Neural progenitor cell (in vitro differentiated cells): Measurements from ENCODE around the gene GOLGA1. TPM values are rescaled to one million over a fixed set of nuclear protein-coding genes. Genes with fewer than 3 reads are reported as not detected.
A peak's percentile ranks its signal among the peaks of the same experiment; 100 is the strongest.

Experiments used
- DNase-seq: peaks from one replicate; pipeline ENCODE4 v3.0.0-alpha.2; 2016; ENCODE audit warnings: low spot score
- H2AFZ ChIP-seq: fragments of 200-600 bp; sonication (generic); replicated peaks from 2 replicates; pipeline ENCODE4 v1.6.1; 2016; ENCODE audit warnings: antibody characterized with exemption
- H3F3A ChIP-seq: fragments of 200-600 bp; sonication (generic); 2 replicates; pipeline ENCODE4 v1.6.1; 2016; ENCODE audit warnings: antibody characterized with exemption, low read depth
- H3K27ac ChIP-seq: fragments of 200-600 bp; sonication (generic); 2 replicates; pipeline ENCODE4 v1.5.1; 2016; ENCODE audit warnings: mild to moderate bottlenecking
- H3K27me3 ChIP-seq: fragments of 200-600 bp; sonication (generic); 2 replicates; pipeline ENCODE4 v1.6.1; 2016; ENCODE audit warnings: mild to moderate bottlenecking, moderate library complexity
- H3K36me3 ChIP-seq: fragments of 200-600 bp; sonication (generic); 2 replicates; pipeline ENCODE4 v1.5.1; 2016
- H3K4me1 ChIP-seq: fragments of 200-600 bp; sonication (generic); 2 replicates; pipeline ENCODE4 v1.6.1; 2016; ENCODE audit warnings: mixed run types
- H3K4me2 ChIP-seq: fragments of 200-600 bp; sonication (generic); 2 replicates; pipeline ENCODE4 v1.6.1; 2016
- H3K4me3 ChIP-seq: fragments of 200-600 bp; sonication (generic); 2 replicates; pipeline ENCODE4 v1.5.1; 2016
- H3K79me2 ChIP-seq: fragments of 200-600 bp; sonication (generic); 2 replicates; pipeline ENCODE4 v1.6.1; 2016; ENCODE audit warnings: low read depth
- H3K9ac ChIP-seq: fragments of 200-600 bp; sonication (generic); 2 replicates; pipeline ENCODE4 v1.6.1; 2016
- H3K9me3 ChIP-seq: fragments of 200-600 bp; sonication (generic); 2 replicates; pipeline ENCODE4 v1.5.1; 2016; ENCODE audit warnings: low read depth
- H4K20me1 ChIP-seq: fragments of 200-600 bp; sonication (generic); 2 replicates; pipeline ENCODE4 v1.6.1; 2016; ENCODE audit warnings: low read depth
- H3K27ac Mint-ChIP-seq: 3 replicates; pipeline ENCODE4 v1.8.0; 2021; ENCODE audit warnings: mixed read lengths
- H3K27me3 Mint-ChIP-seq: 2 replicates; pipeline ENCODE4 v1.8.0; 2022; ENCODE audit warnings: low read depth, mild to moderate bottlenecking, inconsistent platforms, moderate library complexity, mixed read lengths; ENCODE audit not compliant: insufficient read depth
- H3K36me3 Mint-ChIP-seq: 3 replicates; pipeline ENCODE4 v1.8.0; 2021; ENCODE audit warnings: mixed read lengths
- H3K4me1 Mint-ChIP-seq: 3 replicates; pipeline ENCODE4 v1.8.0; 2021; ENCODE audit warnings: mixed read lengths
- H3K4me3 Mint-ChIP-seq: 3 replicates; pipeline ENCODE4 v1.8.0; 2021; ENCODE audit warnings: mild to moderate bottlenecking, moderate library complexity, mixed read lengths
- H3K9me3 Mint-ChIP-seq: 3 replicates; pipeline ENCODE4 v1.8.0; 2020; ENCODE audit warnings: mixed read lengths
- CTCF ChIP-seq: fragments of 200-600 bp; sonication (generic); IDR thresholded peaks from 2 replicates; pipeline ENCODE4 v1.5.1; 2017; ENCODE audit warnings: antibody characterized with exemption, mild to moderate bottlenecking
- EZH2 ChIP-seq: fragments of 200-600 bp; sonication (generic); IDR thresholded peaks from 2 replicates; pipeline ENCODE4 v1.6.1; 2017; ENCODE audit warnings: antibody characterized with exemption, mild to moderate bottlenecking, moderate library complexity
- EZH2phosphoT487 ChIP-seq: fragments of 200-600 bp; sonication (generic); IDR thresholded peaks from 2 replicates; pipeline ENCODE4 v1.6.1; 2017; ENCODE audit warnings: antibody characterized with exemption
- total RNA-seq: library from RNA; depleted of rRNA; stranded (reverse); fragments of >200 nt; gene quantifications from 2 replicates; pipeline ENCODE4 v1.2.3, GENCODE V29; 2015; ENCODE audit warnings: low replicate concordance

Gene GOLGA1
- total RNA-seq, 1 donor from 2014 or later = 17.8 TPM

- H3F3A ChIP-seq = peaks cover 13% of the 10 kb centered on the region
- peaks cover 8% of the 10 kb centered on the region for H3K4me1 ChIP-seq
- H3K27me3 ChIP-seq = no peaks in the 10 kb centered on the region
- TF ChIP-seq CTCF = no peak
- no peak for TF ChIP-seq EZH2phosphoT487
- TF ChIP-seq EZH2 = no peak
- no peaks in the 10 kb centered on the region for H3K36me3 ChIP-seq
- Mint-ChIP-seq H3K4me3 (no peak overlapping the region), H3K27ac (no peak overlapping the region), H3K9me3 (no peaks in the 10 kb centered on the region), H3K27me3 (no peaks in the 10 kb centered on the region), H3K36me3 (peaks cover 21% of the 10 kb centered on the region), H3K4me1 (peaks cover 2% of the 10 kb centered on the region)
- H3K4me2 ChIP-seq = no peak overlapping the region
- H3K4me3 ChIP-seq = no peak overlapping the region
- H3K9me3 ChIP-seq = no peaks in the 10 kb centered on the region
- no peaks in the 10 kb centered on the region for H4K20me1 ChIP-seq
- no peak overlapping the region for H3K27ac ChIP-seq
- peak; percentile 2 for DNase-seq
- H3K9ac ChIP-seq = no peak overlapping the region
- H2AFZ ChIP-seq = no peak overlapping the region
- no peaks in the 10 kb centered on the region for H3K79me2 ChIP-seq
These were observed 53.9 kb downstream of the GOLGA1 start for GRCh38 chr9:124886866-124887492.

GRCh38 chr9:124886461-124886860, 54.4 kb downstream of the GOLGA1 start:
- H4K20me1 ChIP-seq = no peaks in the 10 kb centered on the region
- Mint-ChIP-seq H3K4me3 (no peak overlapping the region), H3K27me3 (peaks cover under 1% of the 10 kb centered on the region), H3K4me1 (peaks cover 2% of the 10 kb centered on the region), H3K9me3 (no peaks in the 10 kb centered on the region), H3K36me3 (peaks cover 25% of the 10 kb centered on the region), H3K27ac (peak overlapping the region; percentile 10)
- no peak overlapping the region for H2AFZ ChIP-seq
- H3F3A ChIP-seq = peaks cover 13% of the 10 kb centered on the region
- H3K36me3 ChIP-seq = no peaks in the 10 kb centered on the region
- no peaks in the 10 kb centered on the region for H3K79me2 ChIP-seq
- no peaks in the 10 kb centered on the region for H3K27me3 ChIP-seq
- H3K4me1 ChIP-seq = peaks cover 8% of the 10 kb centered on the region
- no peak overlapping the region for H3K9ac ChIP-seq
- no peaks in the 10 kb centered on the region for H3K9me3 ChIP-seq
- H3K4me2 ChIP-seq = no peak overlapping the region
- H3K4me3 ChIP-seq = no peak overlapping the region
- DNase-seq = no peak
- H3K27ac ChIP-seq = no peak overlapping the region
- no peak for TF ChIP-seq EZH2phosphoT487
- TF ChIP-seq CTCF = no peak
- no peak for TF ChIP-seq EZH2

- TF ChIP-seq EZH2phosphoT487 (no peak), CTCF (no peak), EZH2 (no peak)
- Histone ChIP-seq H2AFZ (no peak overlapping the region), H3K27ac (no peak overlapping the region), H3K36me3 (no peaks in the 10 kb centered on the region), H3K4me1 (peaks cover 11% of the 10 kb centered on the region), H3K9me3 (no peaks in the 10 kb centered on the region), H3K79me2 (no peaks in the 10 kb centered on the region), H3K4me2 (no peak overlapping the region), H3K4me3 (no peak overlapping the region), H3K9ac (no peak overlapping the region), H4K20me1 (no peaks in the 10 kb centered on the region), H3F3A (peaks cover 13% of the 10 kb centered on the region), H3K27me3 (no peaks in the 10 kb centered on the region)
- H3K9me3 Mint-ChIP-seq = no peaks in the 10 kb centered on the region
- H3K4me3 Mint-ChIP-seq = no peak overlapping the region
- peaks cover 2% of the 10 kb centered on the region for H3K27me3 Mint-ChIP-seq
- no peak overlapping the region for H3K27ac Mint-ChIP-seq
- H3K4me1 Mint-ChIP-seq = peaks cover 2% of the 10 kb centered on the region
- peaks cover 23% of the 10 kb centered on the region for H3K36me3 Mint-ChIP-seq
- peak; percentile 1 for DNase-seq
These were observed 55.3 kb downstream of the GOLGA1 start for GRCh38 chr9:124885551-124885950.
